ENCODE results near the gene TPK1.

TPK1 gene

DNA sequence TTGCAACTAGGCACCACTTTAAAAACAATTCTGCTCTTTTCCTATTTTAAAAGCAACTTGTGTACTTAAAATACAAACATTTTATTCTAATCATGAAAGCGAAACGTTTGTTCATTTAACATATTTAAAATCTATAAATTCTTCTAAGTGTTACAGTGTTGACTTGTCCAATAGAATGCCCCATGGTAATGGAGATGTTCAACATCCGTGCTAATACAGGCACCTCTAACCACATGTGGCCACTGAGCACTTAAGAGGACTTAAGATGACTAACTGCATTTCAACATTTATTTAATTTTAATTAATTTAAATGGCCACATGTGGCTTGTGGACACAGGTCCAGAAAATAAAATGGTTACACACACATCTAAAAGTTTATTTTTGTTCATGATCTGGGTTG lies 115.1 kb downstream of the TPK1 start:
- no peak for DNase-seq (ENCODE audit: low read depth in 1 of 2, low spot score in 1 of 2)
- in situ Hi-C loops (cut with HindIII; ENCODE audit: low pct_unique_long_range_greater_than_20kb, low sequenced_read_pairs) = no loop called here
- TF ChIP-seq JUND (IDR thresholded peaks at IDR 0.05; ENCODE audit: low read depth) = no peak

GRCh38 chr7:144720149-144720548 lies 115.7 kb downstream of the TPK1 start:
- TF ChIP-seq JUND (IDR thresholded peaks at IDR 0.05; ENCODE audit: low read depth) = no peak
- in situ Hi-C loops (cut with HindIII; ENCODE audit: low pct_unique_long_range_greater_than_20kb, low sequenced_read_pairs) = no loop called here
- DNase-seq (ENCODE audit: low read depth in 1 of 2, low spot score in 1 of 2) = peak in 1 of 2 experiments; percentile 52

GRCh38 chr7:144717720-144718119 lies 118.1 kb downstream of the TPK1 start:
- in situ Hi-C loops (cut with HindIII; ENCODE audit: low pct_unique_long_range_greater_than_20kb, low sequenced_read_pairs) = no loop called here
- TF ChIP-seq JUND (IDR thresholded peaks at IDR 0.05; ENCODE audit: low read depth) = no peak
- no peak for DNase-seq (ENCODE audit: low read depth in 1 of 2, low spot score in 1 of 2)

- no peak for TF ChIP-seq JUND (IDR thresholded peaks at IDR 0.05; ENCODE audit: low read depth)
- no peak for DNase-seq (ENCODE audit: low read depth in 1 of 2, low spot score in 1 of 2)
- in situ Hi-C loops (cut with HindIII; ENCODE audit: low pct_unique_long_range_greater_than_20kb, low sequenced_read_pairs) = no loop called here
Measured at GRCh38 chr7:144713850-144714249, 122.0 kb downstream of the TPK1 start.

DNA sequence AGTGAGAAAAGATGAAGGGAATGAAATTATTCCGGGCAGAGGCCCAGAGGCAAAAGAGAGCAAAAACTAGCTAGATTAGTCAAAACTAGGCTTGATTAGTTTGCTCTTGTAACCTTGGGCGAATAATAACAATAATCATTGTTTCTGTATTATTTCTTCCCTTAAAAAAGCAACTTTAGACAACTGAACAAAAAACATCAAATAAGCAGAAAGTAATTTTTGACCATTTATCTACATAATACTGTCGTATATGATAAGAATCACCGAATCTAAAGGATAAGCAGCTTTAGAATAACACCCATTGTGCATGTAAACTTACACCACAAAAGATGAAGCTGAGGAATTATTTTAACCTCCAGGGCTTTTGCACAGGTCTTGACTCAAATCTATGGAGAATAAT lies 125.1 kb downstream of the TPK1 start:
- in situ Hi-C loops (cut with HindIII; ENCODE audit: low pct_unique_long_range_greater_than_20kb, low sequenced_read_pairs) = no loop called here
- DNase-seq (ENCODE audit: low read depth in 1 of 2, low spot score in 1 of 2) = no peak

GRCh38 chr7:144709066-144709465 lies 126.8 kb downstream of the TPK1 start:
- in situ Hi-C loops (cut with HindIII; ENCODE audit: low pct_unique_long_range_greater_than_20kb, low sequenced_read_pairs) = no loop called here
- DNase-seq (ENCODE audit: low read depth in 1 of 2, low spot score in 1 of 2) = no peak
- no peak for TF ChIP-seq JUND (IDR thresholded peaks at IDR 0.05; ENCODE audit: low read depth)

More for the DNA sequence above, 125.1 kb downstream of the TPK1 start:
- TF ChIP-seq JUND (IDR thresholded peaks at IDR 0.05; ENCODE audit: low read depth) = no peak

DNA sequence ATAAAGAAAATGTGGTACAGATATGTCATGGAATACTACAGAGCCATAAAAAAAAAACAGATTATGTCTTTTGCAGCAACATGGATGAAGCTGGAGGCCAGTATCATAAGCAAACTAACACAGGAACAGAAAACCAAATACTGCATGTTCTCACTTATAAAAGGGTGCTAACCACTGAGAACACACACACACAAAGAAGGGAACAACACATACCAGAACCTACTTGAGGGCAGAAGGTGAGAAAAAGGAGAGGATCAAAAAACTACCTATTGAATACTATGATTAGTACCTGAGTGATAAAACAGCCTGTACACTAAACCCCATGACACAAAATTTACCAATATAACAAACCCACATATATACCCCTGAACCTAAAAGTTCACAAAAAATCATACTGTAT lies 144.6 kb downstream of the TPK1 start:
- in situ Hi-C loops (cut with HindIII; ENCODE audit: low pct_unique_long_range_greater_than_20kb, low sequenced_read_pairs) = no loop called here
- no peak for TF ChIP-seq JUND (IDR thresholded peaks at IDR 0.05; ENCODE audit: low read depth)
- DNase-seq (ENCODE audit: low read depth in 1 of 2, low spot score in 1 of 2) = no peak

- no peak for TF ChIP-seq JUND (IDR thresholded peaks at IDR 0.05; ENCODE audit: low read depth)
- in situ Hi-C loops (cut with HindIII; ENCODE audit: low pct_unique_long_range_greater_than_20kb, low sequenced_read_pairs) = no loop called here
- DNase-seq (ENCODE audit: low read depth in 1 of 2, low spot score in 1 of 2) = no peak
Measured at GRCh38 chr7:144682581-144683280, 153.1 kb downstream of the TPK1 start.

GRCh38 chr7:144676492-144676891 lies 159.4 kb downstream of the TPK1 start:
- in situ Hi-C loops (cut with HindIII; ENCODE audit: low pct_unique_long_range_greater_than_20kb, low sequenced_read_pairs) = no loop called here
- no peak for DNase-seq (ENCODE audit: low read depth in 1 of 2, low spot score in 1 of 2)
- no peak for TF ChIP-seq JUND (IDR thresholded peaks at IDR 0.05; ENCODE audit: low read depth)

- DNase-seq (ENCODE audit: low read depth in 1 of 2, low spot score in 1 of 2) = no peak
- in situ Hi-C loops (cut with HindIII; ENCODE audit: low pct_unique_long_range_greater_than_20kb, low sequenced_read_pairs) = no loop called here
- TF ChIP-seq JUND (IDR thresholded peaks at IDR 0.05; ENCODE audit: low read depth) = no peak
Measured at GRCh38 chr7:144674550-144674949, 161.3 kb downstream of the TPK1 start.

- in situ Hi-C loops (cut with HindIII; ENCODE audit: low pct_unique_long_range_greater_than_20kb, low sequenced_read_pairs) = no loop called here
- TF ChIP-seq JUND (IDR thresholded peaks at IDR 0.05; ENCODE audit: low read depth) = no peak
- no peak for DNase-seq (ENCODE audit: low read depth in 1 of 2, low spot score in 1 of 2)
Measured at GRCh38 chr7:144672869-144673268, 163.0 kb downstream of the TPK1 start.

DNA sequence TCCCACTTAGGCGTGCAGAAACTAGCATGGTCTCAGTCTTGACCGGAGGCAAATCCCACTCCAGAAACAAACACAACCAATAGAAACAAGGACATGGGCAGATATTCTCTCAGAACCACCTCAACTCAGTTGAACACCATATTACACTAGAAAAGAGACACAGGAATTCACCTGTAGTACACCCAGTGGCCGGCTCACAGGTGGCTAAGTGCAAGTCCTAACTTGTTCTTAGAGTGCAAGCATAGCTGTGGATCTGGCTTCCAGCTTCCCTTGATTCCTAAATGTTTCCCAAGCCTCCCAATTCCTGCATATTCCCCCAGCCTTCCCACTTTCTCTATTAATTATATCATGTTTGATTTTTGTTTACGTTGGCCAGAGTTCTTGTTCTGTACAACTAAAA lies 164.4 kb downstream of the TPK1 start:
- DNase-seq (ENCODE audit: low read depth in 1 of 2, low spot score in 1 of 2) = peak in 1 of 2 experiments; percentile 31
- in situ Hi-C loops (cut with HindIII; ENCODE audit: low pct_unique_long_range_greater_than_20kb, low sequenced_read_pairs) = no loop called here
- TF ChIP-seq JUND (IDR thresholded peaks at IDR 0.05; ENCODE audit: low read depth) = no peak

DNA sequence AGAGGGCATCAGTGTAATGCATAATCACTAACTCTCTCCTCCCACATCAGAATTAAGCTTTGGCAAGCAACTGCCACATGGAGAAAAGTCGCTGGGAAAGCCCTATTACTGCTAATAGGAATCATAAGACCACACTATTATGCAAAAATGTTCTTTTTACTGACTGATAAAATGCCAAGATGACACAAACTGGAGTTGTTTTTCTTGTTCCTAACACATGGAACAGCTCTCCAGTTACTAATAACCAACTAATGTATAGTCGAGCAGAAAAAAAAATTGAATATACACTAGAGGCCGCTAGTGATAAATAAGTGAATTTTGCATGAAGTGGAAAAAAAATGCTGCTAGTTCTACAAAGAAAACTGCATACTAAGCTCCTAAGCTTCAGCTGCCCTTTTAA lies 165.6 kb downstream of the TPK1 start:
- in situ Hi-C loops (cut with HindIII; ENCODE audit: low pct_unique_long_range_greater_than_20kb, low sequenced_read_pairs) = no loop called here
- peak in 1 of 2 experiments; percentile 10 for DNase-seq (ENCODE audit: low read depth in 1 of 2, low spot score in 1 of 2)
- no peak for TF ChIP-seq JUND (IDR thresholded peaks at IDR 0.05; ENCODE audit: low read depth)

DNA sequence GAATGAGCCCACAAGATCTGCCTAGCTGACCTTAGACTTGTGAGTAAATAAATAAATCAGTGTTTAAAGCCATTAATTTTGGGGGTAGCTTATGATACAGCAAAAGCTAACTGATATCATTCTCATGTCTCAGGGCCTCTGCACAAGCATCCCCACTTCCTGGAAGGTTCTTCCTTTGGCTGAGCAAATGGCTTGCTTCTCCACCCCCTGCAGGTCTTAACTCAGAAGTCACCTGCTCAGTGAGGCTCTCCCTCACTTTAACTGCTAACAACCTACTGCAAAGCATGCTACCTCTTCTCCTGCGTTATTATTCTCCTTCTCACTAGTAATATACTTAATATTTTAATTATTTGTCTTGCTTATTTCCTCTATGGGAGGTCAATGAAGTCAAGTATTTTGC lies 167.3 kb downstream of the TPK1 start:
- in situ Hi-C loops (cut with HindIII; ENCODE audit: low pct_unique_long_range_greater_than_20kb, low sequenced_read_pairs) = no loop called here
- DNase-seq (ENCODE audit: low read depth in 1 of 2, low spot score in 1 of 2) = no peak
- TF ChIP-seq JUND (IDR thresholded peaks at IDR 0.05; ENCODE audit: low read depth) = no peak

All from T47D (cell line).